NCI-H1105 treated with DMSO at 0.1 percent for 48 hours (cell line): ENCODE data around the gene SNCG.
"Not testable (repeated sequence)": the region's sequence is repeated elsewhere in the genome, so short reads cannot be mapped to it uniquely, and the experiment has no call there.

ENCODE experiments used
- DNase-seq: peaks from one replicate; lab custom pipeline; 2025; lab: John Stamatoyannopoulos, UW

The SNCG gene

GRCh38 chr10:86978457-86978856, 20.1 kb downstream of the SNCG start:
- DNase-seq: not testable (repeated sequence)

- DNase-seq: no peak
Measured at GRCh38 chr10:86979296-86979818, 21.0 kb downstream of the SNCG start.

- no peak for DNase-seq
Measured at GRCh38 chr10:86979977-86980448, 21.6 kb downstream of the SNCG start.

- not testable (repeated sequence) for DNase-seq
Measured at GRCh38 chr10:86981020-86981419, 22.6 kb downstream of the SNCG start.

GRCh38 chr10:86981716-86982115, 23.3 kb downstream of the SNCG start:
- DNase-seq: no peak

DNA sequence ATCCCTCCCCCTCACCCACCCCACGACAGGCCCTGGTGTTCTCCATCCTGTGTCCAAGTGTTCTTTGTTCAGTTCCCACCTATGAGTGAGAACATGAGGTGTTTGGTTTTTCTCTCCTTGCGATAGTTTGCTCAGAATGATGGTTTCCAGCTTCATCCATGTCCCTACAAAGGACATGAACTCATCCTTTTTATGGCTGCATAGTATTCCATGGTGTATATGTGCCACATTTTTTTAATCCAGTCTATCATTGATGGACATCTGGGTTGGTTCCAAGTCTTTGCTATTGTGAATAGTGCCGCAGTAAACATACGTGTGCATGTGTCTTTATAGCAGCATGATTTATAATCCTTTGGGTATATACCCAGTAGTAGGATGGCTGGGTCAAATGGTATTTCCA, 26.1 kb downstream of the SNCG start:
- DNase-seq: not testable (repeated sequence)

- no peak for DNase-seq
Measured at GRCh38 chr10:86988520-86988919, 30.1 kb downstream of the SNCG start.

GRCh38 chr10:86991362-86991761, 33.0 kb downstream of the SNCG start:
- not testable (repeated sequence) for DNase-seq

DNA sequence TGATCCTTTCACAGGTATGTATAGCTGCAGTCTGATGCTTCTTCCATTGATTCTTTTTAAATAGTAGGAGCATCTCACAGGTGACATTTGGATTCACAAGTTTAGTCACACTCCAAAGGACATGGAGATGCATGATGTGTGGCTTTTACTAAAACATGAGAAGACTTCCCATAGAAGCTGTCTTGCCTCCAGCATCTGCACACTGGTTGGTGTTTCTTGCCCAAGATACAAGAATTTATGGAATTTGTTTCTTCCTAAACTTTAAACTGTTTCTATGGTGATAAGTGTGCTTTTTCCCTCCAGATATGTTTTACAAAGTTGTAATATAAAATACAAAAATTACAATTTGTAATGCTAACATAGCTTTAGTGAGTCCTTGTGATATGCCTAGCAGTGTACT, 34.1 kb downstream of the SNCG start:
- no peak for DNase-seq

DNA sequence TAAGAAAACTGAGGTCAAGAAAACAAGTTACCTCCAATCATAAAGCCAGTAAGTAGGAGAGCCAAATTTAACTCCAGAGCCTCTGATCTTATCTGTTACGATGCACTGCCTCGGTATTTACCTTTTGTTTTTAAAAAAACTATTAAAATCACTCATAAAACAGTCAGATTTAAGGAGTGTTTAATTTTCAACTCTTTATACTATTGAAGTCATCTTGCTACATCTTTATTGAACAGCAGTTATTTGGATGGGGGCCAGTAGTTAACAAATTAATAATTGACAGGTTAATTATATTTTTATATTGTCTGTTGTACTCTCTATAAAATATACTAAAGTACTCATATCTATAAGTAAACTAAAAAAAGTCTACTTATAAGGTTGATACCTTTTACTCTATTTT, 34.5 kb downstream of the SNCG start:
- no peak for DNase-seq

GRCh38 chr10:86999802-87000403, 41.5 kb downstream of the SNCG start:
- not testable (repeated sequence) for DNase-seq

DNA sequence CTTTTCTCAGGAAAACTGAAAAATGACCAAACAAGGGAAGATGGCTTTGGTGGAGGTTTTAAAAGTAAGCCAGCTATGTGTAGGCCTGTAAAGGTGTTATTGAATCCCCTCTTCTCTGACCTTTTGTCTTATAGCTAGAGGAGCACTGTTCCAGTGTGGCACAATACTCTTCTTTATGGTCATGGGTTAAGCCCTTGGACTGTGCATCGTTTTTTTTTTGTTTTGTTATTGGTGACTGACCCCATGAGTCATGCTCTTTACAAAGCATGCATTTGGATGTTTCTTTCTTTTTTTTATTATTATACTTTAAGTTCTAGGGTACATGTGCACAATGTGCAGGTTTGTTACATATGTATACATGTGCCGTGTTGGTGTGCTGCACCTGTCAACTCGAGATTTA, 42.1 kb downstream of the SNCG start:
- no peak for DNase-seq

GRCh38 chr10:87007124-87007523, 48.7 kb downstream of the SNCG start:
- not testable (repeated sequence) for DNase-seq

GRCh38 chr10:87007674-87008073, 49.3 kb downstream of the SNCG start:
- DNase-seq: not testable (repeated sequence)

DNA sequence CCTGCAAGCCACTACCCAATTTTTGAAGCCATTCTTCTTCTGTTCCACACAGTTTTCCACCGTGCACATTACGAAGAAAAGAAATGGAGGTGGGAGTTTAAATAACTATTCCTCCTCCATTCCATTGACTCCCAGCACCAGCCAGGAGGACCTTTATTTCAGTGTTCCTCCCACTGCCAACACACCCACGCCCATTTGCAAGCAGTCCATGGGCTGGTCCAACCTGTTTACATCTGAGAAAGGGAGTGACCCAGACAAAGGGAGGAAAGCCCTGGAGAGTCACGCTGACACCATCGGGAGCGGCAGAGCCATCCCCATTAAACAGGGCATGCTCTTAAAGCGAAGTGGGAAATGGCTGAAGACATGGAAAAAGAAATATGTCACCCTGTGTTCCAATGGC, 49.9 kb downstream of the SNCG start:
- DNase-seq: not testable (repeated sequence)

DNA sequence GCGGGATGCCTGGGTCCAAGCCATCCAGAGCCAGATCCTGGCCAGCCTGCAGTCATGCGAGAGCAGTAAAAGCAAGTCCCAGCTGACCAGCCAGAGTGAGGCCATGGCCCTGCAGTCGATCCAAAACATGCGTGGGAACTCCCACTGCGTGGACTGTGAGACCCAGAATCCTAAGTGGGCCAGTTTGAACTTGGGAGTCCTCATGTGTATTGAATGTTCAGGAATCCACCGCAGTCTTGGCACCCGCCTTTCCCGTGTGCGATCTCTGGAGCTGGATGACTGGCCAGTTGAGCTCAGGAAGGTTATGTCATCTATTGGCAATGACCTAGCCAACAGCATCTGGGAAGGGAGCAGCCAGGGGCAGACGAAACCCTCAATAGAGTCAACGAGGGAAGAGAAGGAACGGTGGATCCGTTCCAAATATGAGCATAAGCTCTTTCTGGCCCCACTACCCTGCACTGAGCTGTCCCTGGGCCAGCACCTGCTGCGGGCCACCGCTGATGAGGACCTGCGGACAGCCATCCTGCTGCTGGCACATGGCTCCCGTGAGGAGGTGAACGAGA, 50.8 kb downstream of the SNCG start:
- not testable (repeated sequence) for DNase-seq
